Activated naive CD4-positive, alpha-beta T cell treated with Interleukin-2 at 50 U/mL for 16 hours (primary cell): ENCODE results near the gene HTT.

Experiments
- DNase-seq: peaks from one replicate; pipeline ENCODE4 v3.0.0-alpha.2; 2020

Gene HTT

DNA sequence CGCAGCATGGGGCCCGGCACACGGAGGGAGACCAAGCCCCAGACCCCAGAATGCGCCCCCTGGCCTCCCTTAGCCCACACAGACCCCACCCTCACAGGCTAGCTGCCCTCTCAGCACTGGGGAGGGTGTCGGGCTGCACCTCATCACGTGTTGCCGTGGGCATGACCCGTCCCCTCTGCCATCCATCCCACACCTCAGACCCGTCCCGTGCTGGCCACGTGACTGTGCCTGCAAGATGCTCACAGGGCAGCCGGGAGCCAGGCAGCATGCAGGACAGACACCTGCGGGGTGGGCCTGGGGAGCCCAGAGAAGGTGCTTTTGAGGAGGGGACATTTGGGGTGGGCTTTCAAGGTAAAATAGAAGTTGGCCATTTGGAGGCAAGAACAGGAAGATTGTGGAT is 179.3 kb downstream of the HTT start:
- no peak for DNase-seq

DNA sequence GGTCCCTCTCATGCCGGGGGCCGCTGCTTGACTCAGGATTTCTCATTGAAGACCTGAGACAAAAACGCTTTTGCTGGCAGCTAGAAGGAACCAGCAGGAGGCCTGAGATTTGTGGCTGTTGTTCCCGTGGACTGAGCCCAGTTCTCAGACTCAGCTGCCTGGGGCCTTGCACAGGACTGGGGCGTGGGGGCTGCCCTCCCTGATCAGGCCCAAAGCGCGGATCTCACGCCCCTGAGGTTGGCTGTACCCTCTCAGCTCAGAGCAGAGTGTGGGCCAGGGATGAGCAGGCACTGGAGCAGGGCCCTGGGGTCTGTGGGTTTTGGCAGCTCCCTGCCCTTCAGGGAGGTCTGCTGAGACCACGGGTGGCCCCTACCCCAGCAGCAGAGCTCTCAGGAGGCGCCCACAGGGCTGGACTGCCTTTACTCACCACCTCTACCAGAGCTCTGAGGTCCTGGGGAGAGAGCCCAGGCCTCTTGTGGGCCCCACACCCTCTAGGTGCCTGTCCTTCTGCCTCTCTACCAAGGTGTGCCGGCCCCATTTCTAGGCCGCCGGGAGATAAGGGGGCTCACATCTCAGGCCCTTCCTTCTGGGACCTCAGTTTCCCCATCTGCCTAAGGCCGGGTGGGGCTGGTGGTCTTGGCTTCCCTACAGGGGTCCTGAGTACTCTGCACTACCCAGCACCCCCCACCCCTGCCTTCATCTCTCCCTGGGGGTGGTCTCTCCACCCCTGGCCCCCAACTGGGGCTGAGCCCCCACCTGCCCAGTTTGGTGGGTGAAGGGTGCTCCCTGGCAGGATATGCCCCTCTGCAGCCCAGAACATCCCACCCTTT is 180.0 kb downstream of the HTT start:
- DNase-seq, result no peak

DNA sequence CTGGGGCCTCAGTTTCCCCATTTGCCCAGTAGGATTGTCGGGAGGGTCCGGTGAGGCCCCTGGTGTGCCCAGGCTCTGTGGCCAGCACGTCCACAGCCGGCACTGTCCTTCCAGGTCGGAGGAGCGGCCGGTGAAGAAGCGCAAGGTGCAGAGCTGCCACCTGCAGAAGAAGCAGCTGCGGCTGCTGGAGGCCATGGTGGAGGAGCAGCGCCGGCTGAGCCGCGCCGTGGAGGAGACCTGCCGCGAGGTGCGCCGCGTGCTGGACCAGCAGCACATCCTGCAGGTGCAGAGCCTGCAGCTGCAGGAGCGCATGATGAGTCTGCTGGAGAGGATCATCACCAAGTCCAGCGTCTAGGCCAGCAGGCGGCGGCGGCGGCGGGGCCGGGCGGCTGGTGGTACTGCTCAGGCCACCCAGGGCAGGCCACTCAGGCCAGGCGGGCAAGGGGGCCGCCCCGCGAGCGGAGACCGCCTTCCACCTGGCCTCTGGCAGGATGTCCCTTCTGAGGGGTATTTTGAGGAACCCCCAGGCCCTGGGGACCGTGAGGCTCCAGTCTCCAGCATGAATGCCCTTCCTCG is 181.2 kb downstream of the HTT start:
- DNase-seq, result no peak

DNA sequence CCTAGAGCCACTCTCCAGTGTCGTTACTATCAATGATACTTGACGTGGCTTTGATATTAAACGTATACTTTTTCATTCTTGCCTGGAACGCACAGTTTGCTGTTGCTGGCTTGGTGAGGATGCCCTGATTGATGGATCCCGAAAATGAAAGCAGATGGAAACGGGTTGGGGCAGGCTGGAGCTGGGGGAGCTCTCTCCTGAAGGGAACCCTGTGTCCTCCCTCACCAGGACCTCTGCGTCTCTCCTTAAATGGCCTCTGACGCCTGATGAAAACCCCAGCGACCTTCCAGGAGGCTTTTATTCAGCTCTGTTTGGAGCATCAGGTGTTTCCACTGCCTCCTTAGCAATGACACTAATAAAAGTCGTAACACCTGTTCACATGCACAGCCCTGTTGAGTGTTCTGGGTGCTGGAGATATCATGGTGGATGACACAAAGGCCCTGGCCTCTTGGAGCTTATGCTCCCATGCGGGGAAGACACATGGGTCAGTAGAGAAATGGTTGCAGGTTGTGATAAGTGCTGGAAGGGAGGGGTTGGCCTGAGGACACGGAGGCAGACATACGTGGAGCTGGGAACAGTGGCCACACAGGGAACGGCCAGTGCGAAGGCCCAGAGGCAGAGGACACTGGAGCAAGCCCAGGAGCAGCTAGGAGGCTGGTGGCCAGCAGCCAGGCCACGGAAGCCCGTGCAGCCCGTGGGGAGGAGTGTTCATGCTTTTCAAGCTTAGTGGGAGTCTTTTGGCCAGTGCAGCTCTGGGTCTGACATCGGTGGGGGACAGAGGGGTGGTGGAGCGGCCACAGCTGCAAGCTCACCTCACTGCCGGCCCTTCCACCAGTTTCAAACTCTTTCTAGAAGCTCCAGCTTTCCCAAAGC is 182.0 kb downstream of the HTT start:
- no peak for DNase-seq

DNA sequence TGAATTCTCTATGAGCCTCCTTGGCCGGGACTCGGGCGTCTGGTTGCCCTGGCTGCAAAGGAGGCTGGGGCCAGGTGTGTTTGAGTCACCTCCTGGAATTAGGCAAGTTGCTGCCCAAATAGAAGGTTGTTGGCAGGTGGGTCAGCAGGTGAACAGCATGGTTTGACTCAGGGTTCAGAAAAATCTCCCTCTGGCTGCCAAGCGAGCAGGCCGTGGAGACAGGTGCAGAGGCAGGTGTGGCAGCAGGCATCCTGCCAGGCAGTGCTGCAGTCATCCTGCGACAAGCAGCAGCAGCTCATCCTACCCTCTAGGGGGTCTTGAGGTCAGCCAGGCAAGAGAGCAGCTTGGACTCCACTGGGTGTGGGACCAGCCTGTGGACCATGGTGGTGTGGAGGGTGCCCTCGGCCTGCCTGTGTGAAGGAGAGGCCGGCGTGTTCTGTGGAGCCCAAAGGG is 182.6 kb downstream of the HTT start:
- no peak for DNase-seq

DNA sequence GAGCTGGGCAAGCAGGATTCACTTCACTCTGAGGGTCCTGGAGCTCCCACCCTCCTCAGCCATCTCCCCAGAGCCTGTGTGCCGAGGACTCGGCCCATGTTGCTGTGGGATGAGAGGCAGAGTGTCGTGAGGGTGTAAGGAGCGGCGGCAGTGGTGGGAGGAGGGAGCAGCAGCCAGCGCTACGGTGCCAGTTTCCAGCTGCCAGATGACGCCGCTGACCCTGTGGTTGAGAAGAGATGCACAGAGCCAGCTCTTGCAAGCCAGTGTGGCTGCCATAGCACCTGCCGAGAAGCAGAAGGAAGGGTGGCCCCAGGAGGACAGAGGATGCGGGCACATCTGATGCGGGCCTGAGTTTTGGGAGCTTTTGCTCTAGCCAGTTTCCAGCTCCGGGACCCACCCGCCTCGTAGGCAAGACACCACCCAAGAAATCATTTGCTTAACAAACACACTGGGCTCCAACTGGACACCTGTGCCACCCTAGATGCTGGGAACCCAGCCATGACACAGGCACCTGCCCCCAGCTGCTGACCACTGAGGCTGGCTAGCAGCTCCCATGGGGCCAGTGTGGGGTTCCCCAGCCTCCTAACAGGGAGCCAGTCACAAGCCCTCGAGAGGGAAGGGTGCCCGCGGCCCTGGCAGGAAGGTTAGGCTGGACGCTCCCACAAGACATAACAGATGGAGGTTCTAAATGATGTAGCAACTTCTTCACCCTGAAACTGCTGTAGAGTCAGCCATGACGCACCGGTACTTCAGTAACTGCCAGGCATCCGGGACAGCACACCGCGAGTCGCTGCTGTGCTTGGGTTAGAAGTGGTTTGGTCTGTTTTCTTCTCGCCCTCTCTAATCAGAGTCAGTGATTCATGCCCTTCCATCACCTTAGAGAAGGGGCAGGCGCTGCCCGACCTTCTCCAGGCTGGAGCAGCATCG is 183.3 kb downstream of the HTT start:
- DNase-seq, result no peak

DNA sequence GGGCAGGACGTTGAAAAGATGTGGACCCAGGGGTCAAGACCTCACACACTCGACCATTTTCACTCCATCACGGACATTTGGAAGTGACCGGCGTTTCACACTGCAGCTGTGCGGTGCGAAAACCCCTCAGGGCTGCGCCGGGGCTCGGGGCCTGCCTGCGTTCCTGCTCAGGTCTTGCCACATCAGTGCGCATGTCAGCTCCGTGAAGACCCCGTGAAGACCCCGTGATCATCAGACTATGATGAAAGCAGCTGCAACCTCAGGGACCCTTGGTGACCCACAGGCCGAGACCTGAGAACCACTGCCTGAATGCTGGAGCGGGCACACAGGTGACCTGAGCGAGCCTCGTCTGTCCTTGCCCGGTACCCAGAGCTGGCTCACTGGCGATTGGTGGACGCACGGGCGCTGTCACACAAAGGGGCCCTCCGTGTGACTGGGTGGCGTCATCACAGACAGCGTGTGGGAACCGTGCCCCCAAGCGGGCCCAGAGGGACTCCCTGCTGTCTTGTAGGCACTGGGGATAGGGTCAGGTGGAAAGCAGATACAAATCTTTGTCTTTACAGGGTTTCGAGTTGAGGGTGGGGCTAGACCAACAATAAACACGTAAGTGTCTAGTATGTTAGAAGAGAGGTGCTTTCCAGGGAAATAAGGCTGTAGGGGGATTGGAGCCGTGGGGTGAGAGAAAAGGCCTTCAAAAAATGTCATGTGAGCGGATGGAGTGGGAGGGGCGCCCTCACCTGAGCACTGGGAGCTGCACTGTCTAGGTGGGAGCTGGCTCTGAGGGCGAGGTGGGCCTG is 187.1 kb downstream of the HTT start:
- no peak for DNase-seq

DNA sequence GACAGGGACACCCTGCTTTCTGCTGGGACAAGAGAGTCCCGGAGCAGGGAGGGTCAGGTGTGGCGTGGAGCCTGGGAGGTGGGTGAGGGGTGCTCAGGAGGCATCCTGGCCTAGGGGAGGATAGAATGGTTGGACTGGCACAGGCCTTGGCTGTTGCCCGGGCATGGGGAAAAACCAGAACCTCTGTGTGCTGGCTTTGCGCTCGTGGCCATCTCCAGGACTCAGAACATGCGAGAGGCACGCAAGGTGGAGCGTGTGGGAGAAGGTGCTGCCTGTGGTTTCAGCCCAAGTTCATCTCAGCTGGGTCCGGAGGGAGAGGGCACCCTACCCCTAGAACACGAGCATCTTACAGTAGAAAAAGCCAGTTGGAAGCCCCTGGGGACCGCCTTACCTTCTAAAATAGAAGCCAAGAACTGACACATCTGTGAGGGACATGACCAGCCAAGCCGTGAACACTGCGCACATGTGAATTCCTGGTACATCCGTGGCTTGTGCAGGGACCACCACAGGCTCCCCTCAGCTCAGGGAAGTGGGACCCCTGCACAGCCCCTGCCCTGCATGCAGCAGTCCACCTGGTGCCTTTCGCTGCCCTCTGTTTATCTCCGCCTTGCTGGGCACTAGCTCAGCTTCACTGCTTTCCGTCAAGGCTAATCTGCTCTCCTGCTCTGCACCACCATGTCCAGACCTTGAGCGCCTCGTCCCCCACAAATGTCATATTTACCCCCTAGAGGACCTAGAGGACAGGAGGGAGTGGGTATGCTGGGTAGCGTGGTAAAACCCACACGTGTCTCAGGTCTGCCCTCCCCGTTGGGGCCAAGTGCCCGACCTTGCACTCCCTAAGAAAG is 187.9 kb downstream of the HTT start:
- DNase-seq, result no peak

DNA sequence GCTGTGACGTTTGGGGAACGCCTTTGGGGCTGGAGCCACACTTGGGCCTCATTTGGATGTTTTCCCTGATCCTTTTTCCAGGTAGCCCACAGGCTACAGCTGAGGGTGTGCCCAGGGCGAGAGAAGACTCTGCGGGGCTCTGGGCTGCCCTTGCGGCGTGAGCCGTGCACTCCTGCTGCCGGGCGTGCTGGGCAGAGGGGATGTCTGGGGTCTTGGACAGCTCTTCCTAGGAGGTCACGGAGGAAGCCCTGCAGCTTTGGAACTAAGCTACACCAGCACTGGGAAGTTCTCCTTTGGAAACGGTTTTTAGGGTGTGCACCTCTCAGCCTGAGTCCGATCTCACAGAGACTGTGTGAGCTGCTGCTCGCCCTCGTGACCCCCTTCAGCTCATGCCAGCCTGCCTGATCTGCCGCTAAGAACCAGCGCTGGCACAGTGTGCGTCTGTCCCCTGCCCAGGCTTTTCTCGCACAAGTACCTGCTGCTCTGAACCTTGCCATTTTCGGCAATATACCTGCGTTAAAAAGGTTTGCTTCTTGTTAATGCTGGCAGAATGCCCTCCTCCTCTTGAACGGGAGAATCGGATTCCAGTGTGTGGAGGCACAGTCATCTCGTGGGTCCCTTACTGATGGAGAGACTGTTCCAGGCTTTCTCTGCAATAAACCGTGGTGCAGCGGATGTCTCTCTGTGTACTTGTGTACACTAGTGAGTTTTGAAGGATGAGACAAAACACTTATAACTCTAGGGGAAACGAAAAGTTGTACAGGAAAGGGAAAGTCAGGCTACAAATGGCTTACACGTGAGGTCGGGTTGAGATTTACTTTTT is 188.8 kb downstream of the HTT start:
- no peak for DNase-seq

DNA sequence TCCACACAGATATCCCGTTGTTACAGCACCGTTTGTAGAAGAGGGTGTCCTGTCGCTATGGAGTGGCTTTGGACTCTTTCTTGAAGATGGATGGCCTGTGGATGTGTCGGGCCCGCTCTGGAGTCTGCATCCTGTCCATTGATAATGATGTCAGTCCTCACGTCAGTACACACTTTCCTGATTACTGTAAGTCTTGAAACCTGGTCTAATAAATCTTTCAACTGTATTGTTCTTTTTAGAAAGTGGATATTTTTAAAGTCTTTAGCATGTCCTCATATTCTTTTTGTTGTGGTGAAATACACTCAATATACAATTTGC is 189.4 kb downstream of the HTT start:
- DNase-seq, result no peak

DNA sequence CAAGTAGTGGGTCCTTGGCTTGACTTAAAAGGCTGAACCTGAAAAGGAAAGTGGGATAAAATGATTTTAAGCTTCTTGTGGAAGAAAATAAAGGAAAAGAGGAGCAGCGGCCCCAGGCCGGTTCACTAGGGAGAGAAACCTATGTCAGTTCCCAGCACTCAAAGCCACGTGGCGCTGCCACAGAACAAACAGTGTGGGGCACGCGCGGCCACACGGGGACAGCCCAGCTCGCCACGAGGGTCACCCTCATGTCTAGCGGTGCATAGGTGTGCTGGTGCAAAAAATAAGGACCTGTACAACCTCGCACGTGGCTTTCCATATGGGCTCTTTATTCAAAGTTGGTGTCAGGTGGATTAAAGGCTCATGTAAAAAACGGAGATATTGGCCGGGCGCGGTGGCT is 191.6 kb downstream of the HTT start:
- no peak for DNase-seq

DNA sequence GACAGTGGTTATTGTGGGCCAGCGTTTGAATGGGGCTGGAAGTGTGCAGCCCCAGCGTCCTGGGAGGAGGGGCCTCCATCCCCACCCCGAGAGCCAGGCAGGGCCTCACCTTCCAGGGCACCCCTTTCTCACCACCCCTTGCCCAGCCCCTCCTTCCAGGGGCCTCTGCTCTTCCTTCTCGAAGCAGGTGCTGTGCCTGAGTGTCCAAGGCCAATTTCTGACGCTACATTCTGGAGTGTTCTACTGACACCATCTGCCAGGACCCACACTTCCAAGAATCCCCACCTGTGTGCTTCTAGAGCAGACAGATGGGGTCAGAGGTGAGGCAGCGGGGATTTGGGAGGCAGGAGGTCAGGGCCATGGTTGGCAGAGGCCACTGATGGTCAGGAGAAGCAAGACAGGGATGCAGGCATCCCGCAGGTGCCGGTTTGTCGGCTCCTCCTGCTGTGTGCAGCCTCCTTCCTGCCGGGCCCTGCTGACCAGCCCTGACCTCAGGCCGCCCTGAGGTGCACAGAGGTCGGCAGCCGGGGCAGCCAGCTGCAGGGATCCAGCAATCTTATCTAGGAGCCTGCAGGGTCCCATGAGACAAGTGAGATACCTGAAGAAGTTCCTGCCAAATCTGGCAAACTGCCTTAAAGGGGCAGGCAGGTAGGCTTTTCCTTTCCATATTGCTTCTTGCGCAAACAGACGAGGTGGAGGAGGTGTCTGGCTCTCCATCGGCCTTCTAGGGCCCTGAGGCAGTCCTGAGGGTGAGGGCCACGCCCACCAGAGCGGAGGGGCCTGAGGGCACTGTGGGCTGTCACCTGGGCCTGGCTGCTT is 193.3 kb downstream of the HTT start:
- no peak for DNase-seq

DNA sequence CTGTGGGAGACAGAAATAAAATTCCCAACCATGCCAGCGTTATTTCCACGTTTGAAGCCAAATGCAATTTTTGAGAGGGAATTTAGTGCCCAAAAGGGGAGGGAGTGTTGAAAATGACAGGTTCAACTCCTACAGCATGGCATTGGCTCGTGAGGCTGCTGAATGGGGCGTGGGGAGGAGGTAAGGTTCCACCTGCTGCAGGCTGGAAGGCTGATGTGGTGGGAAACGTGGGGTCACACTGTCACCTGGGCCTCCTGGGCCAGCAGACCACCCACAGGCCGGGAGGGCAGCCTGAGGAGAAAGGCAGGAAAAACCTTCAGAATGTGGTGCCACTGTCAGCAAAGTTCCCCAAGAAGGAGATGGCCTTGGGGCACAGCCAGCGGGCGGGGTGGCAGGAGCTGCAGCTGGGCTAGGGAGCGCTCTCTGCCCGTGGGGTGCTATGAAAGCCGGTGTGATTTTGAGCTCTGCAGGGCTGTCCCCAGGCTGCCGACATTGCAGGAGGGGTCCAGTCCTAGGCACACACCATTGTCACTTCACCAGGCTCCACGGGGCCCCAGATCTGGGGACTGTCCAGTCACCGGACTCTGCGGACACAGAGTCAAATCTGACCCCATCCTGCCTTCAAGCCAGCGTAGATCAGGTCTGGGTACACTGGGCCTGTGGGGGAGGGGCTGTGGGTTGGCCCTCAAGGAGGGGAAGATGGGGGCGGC is 194.1 kb downstream of the HTT start:
- no peak for DNase-seq

DNA sequence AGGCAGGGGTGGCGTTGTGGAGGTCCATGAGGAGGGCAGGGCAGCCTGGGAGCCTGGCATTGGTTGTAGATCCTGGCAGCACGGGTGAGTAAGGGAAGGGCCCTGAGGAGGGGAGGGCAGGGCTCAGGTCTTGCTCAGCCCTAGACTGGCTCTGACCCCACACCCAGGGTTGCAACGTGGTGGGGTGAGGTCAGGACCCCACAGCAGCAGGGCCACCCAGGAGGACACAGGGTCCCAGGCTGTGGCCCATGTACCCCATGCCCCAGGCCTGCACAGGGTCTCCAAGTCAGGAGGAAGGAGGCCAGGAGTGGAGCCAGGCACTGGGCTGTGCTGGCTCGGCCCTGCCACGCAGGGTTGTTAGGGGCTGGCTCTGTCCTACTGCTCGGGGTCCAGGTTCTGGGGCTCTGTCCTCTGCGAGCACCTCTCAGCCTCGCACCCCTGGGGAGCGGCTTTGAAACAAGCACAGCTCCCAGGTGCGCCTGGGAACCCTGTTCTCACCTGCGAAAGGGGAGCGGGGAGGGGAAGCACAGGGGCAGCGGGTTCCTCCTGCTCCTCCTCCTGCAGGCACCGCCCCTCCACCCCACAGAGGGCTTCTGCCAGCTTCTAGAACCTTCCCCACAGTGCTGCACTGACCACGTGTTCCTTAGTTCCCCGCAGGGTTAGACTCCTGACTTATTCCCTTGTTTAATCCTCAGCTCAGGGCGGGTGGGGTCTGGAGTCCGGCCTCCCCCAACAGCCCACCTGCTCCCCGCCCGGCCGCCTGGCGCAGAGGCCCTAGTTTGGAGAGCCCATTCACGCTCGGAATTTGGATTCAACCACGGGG is 194.8 kb downstream of the HTT start:
- no peak for DNase-seq

DNA sequence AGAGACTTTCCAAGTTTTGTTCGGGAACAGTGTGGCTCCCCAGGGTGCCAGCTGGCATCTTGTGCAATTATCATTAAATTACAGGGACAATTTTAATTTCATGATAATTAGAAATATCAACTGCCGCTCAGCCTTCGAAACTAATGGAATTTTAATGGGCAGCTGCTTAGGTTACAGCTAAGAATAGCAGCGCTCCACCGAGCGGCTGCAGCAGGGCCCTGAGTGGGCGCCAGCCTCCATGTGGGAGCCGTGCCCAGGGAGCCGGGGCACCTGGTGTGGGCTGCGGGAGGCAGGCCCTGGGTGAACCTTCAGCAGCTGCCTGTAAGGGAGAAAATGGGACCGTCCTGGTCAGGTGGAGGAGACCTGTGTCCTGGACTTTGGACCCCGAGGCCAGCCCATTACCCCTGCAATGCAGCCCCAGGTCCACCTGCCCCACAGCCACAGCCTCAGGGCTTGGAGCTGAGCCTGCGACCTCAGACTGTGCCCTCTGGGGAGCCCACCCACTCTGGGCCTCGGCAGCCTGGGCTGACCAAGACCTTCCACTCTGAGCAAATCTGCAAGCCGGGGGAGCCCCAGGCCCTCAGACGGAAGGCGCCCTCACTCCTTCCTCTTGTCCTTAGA is 195.6 kb downstream of the HTT start:
- DNase-seq, result no peak

DNA sequence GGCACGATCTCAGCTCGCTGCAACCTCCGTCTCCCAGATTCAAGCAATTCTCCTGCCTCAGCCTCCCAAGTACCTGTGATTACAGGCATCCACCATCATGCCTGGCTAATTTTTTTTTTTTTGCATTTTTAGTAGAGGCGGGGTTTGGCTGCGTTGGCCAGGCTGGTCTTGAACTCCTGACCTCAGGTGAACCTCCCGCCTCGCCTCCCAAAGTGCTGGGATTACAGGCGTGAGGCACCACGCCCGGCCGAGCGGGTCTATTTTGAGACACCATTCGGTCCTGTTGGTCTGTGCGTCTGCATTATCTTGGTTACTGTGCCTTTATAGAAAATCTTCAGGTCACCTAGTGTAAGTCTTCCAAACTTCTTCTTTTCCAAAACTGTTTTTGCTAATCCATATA is 196.7 kb downstream of the HTT start:
- no peak for DNase-seq

DNA sequence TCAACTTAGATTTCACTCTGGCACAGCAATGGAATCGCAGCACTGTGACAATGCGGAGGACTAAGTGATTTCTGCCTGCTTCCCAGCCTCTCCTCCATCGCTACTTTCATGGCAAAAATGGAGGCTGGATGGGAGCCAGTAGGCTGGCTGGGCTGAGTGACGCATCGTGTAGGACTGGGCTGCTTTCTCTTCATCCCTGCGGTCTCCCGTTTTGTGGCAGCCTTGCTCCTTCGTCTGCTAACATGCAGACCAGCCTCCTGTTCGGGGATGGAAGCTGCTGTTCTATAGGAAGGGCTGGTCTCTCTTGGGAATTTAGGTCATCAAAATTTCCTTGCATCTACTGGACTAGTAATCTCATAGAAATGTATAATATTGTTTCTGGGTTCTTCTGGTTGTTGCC is 202.5 kb downstream of the HTT start:
- DNase-seq, result no peak
